RWPE2 (cell line): ENCODE results near the gene PPP1R12C.

Experiments
- ATAC-seq: fragments of 200-7000 bp; cut with Tn5 transposase; 3 replicates; pipeline ENCODE4 v1.9.1; 2021; ENCODE audit warnings: low read depth
- DNase-seq: peaks from one replicate; pipeline ENCODE4 v3.0.0-alpha.2; 2020; ENCODE audit warnings: low spot score
- H3K27ac ChIP-seq: fragments of 450-650 bp; 2 replicates; pipeline ENCODE4 v1.5.1; 2017; ENCODE audit warnings: mild to moderate bottlenecking; ENCODE audit not compliant: poor library complexity, severe bottlenecking
- H3K27me3 ChIP-seq: fragments of 250-450 bp; sonication (Bioruptor Pico); 2 replicates; pipeline ENCODE4 v1.5.1; 2021; ENCODE audit warnings: mild to moderate bottlenecking, moderate library complexity; ENCODE audit not compliant: insufficient read depth, poor library complexity, severe bottlenecking
- H3K36me3 ChIP-seq: fragments of 250-450 bp; sonication (Bioruptor Pico); 2 replicates; pipeline ENCODE4 v1.5.1; 2020; ENCODE audit warnings: low read depth, mild to moderate bottlenecking, moderate library complexity
- H3K4me1 ChIP-seq: fragments of 250-450 bp; sonication (Bioruptor Pico); 2 replicates; pipeline ENCODE4 v1.5.1; 2021; ENCODE audit warnings: mild to moderate bottlenecking, moderate library complexity; ENCODE audit not compliant: insufficient read depth, poor library complexity, severe bottlenecking
- H3K4me3 ChIP-seq: fragments of 250-450 bp; sonication (Bioruptor Pico); 2 replicates; pipeline ENCODE4 v1.5.1; 2021; ENCODE audit warnings: mild to moderate bottlenecking, moderate library complexity; ENCODE audit not compliant: severe bottlenecking
- H3K9me3 ChIP-seq: fragments of 250-450 bp; sonication (Bioruptor Pico); 2 replicates; pipeline ENCODE4 v1.5.1; 2021; ENCODE audit warnings: mild to moderate bottlenecking, moderate library complexity; ENCODE audit not compliant: severe bottlenecking
- TF ChIP-seq, protein P1 (sequence below): fragments of 450-650 bp; IDR thresholded peaks from one replicate; pipeline ENCODE4 v1.5.1; 2017; ENCODE audit warnings: mild to moderate bottlenecking, moderate library complexity; ENCODE audit not compliant: poor library complexity, severe bottlenecking

The PPP1R12C gene

DNA sequence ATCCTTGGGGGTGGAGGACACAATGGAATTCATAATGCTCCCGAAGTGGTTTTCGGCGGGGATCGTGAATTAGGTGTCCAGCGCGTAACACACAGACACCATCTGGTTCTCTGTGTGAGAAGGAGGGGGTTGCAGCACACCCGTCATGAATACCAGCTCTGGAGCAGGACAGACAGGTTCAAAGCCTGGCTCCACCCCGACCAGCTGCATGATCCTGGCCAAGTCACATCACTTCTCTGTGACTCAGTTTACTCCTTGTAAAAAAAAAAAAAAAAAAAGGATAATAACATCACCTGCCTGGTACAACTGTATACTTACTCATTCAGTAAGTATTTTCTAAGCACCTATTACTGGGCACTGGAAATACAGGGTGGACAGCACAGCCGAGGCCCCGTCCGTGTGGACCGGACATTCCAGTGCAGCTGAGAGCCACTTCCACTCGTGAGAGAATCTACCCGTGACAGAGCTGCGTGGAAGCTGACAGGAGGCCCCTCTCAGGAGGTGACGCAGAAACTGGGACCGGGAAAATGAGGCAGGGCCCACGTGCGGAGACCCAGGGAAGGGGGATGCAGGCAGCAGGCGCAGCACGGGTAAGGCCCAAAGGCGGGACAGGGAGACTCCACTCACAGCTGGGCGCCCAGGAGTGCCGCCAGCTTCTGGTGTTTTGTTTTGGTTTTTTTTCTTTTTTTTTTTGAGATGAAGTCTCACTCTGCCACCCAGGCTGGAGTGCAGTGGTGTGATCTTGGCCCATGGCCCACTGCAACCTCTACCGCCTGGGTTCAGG lies 66.5 kb downstream of the PPP1R12C start:
- H3K27me3 ChIP-seq = no peaks in the 10 kb centered on the region
- H3K9me3 ChIP-seq = no peaks in the 10 kb centered on the region
- H3K4me3 ChIP-seq = no peak overlapping the region
- ATAC-seq (no peak), DNase-seq (no peak)
- H3K4me1 ChIP-seq = no peaks in the 10 kb centered on the region
- no peak overlapping the region for H3K27ac ChIP-seq
- peaks cover 54% of the 10 kb centered on the region for H3K36me3 ChIP-seq
- TF ChIP-seq, protein P1, sequence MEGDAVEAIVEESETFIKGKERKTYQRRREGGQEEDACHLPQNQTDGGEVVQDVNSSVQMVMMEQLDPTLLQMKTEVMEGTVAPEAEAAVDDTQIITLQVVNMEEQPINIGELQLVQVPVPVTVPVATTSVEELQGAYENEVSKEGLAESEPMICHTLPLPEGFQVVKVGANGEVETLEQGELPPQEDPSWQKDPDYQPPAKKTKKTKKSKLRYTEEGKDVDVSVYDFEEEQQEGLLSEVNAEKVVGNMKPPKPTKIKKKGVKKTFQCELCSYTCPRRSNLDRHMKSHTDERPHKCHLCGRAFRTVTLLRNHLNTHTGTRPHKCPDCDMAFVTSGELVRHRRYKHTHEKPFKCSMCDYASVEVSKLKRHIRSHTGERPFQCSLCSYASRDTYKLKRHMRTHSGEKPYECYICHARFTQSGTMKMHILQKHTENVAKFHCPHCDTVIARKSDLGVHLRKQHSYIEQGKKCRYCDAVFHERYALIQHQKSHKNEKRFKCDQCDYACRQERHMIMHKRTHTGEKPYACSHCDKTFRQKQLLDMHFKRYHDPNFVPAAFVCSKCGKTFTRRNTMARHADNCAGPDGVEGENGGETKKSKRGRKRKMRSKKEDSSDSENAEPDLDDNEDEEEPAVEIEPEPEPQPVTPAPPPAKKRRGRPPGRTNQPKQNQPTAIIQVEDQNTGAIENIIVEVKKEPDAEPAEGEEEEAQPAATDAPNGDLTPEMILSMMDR = no peak

DNA sequence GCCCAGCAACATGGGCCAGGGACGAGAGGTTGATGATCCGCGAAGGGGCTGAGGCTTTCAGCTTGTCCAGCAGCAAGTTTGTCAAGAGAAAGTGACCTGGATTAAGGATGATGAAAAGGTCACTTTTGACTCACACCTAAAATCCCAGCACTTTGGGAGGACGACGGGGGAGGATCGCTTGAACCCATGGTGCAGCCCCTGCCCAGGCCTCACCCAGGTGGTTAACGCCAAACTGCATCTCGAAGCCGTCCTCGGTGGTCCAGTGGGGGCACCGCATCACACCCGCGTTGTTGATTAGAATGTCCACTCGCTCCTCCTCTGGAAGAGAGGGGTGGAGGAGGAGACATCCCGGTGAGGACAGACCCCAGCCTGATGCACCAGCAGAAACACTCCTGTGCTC lies 69.0 kb downstream of the PPP1R12C start:
- ATAC-seq = no peak
- no peak for DNase-seq
- H3K27me3 ChIP-seq = no peaks in the 10 kb centered on the region
- no peak overlapping the region for H3K4me3 ChIP-seq
- peaks cover 45% of the 10 kb centered on the region for H3K36me3 ChIP-seq
- no peaks in the 10 kb centered on the region for H3K4me1 ChIP-seq
- TF ChIP-seq, protein P1 = no peak
- H3K27ac ChIP-seq = no peak overlapping the region
- H3K9me3 ChIP-seq = no peaks in the 10 kb centered on the region

DNA sequence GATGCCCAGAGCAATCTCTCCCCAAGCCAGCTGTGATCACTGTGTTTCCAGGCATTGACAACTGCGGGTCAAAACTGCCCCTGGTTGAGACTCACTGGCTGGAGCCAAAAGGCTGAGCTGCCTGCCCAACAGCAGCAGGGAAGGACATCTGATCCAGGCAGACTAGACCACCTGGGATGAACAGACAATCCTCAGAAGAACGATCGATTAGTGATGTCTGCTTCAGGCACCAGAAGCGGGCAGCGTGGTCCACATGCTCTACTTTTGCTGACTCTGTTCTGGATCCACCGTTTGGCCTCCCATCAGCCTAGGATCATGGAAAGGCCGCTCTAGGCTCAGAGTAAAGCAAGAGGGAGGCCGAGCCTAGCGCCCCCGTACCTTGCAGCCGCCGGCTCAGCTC lies 69.5 kb downstream of the PPP1R12C start:
- TF ChIP-seq, protein P1 = no peak
- H3K4me1 ChIP-seq = no peaks in the 10 kb centered on the region
- ATAC-seq (no peak), DNase-seq (no peak)
- H3K27ac ChIP-seq = no peak overlapping the region
- H3K9me3 ChIP-seq = no peaks in the 10 kb centered on the region
- peaks cover 41% of the 10 kb centered on the region for H3K36me3 ChIP-seq
- no peaks in the 10 kb centered on the region for H3K27me3 ChIP-seq
- H3K4me3 ChIP-seq = no peak overlapping the region

DNA sequence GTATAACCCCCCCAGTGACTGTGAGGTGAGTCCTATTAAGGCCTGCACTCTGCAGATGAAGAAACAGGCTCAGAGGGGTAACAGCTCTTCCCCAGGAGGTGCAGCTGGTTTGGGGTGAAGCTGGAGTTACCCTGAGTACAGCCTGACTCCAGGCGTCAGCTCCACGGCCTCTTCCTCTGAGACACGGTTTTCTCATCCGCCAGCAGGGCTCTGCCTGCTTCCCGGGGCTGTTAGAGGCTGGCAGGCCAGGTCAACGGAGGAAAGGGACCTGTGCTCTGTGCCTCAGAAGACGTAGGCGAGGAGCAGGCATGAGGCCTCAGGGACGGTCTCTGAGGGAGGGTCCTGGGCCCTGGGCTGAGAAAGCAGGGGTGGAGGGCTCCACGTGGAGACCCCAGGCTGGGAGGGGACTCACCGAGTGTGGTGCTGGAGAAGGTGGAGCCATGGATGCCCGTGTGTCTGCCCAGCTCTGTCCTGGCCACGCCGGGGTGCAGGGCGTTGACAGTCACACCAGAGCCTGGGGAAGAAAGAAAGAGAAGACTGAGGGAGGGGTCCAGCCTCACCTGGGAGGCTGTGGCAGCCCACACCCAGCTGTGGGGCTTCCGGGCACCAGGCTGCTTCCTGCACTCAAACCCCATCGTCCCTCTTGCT lies 70.3 kb downstream of the PPP1R12C start:
- Histone ChIP-seq H3K4me3 (no peak overlapping the region), H3K27ac (no peak overlapping the region), H3K36me3 (peaks cover 38% of the 10 kb centered on the region), H3K4me1 (no peaks in the 10 kb centered on the region), H3K27me3 (no peaks in the 10 kb centered on the region), H3K9me3 (no peaks in the 10 kb centered on the region)
- TF ChIP-seq, protein P1 = no peak
- DNase-seq (no peak), ATAC-seq (no peak)
